Astrocyte (in vitro differentiated cells and primary cell): ENCODE data around the gene SULT2A1. TPM values are rescaled to one million over a fixed set of nuclear protein-coding genes. Genes with fewer than 3 reads are reported as not detected.

Experiments
- DNase-seq: peaks from one replicate; pipeline ENCODE4 v3.0.0-alpha.2; 2010; ENCODE audit warnings: low read depth
- FAIRE-seq: peaks from 2 replicates; lab custom pipeline; 2011; peaks lifted over from hg19 to GRCh38; lab: Jason Lieb, UNC
- H2AFZ ChIP-seq: 2 replicates; pipeline ENCODE4 v1.6.0; 2012; ENCODE audit warnings: low read depth, low read length, inconsistent platforms
- H3K27ac ChIP-seq: 2 replicates; pipeline ENCODE4 v1.5.1; 2011; ENCODE audit warnings: low read depth, low read length, inconsistent platforms
- H3K27me3 ChIP-seq: 2 replicates; pipeline ENCODE4 v1.6.0; 2011; ENCODE audit warnings: low read length, inconsistent platforms; ENCODE audit not compliant: insufficient read depth
- H3K36me3 ChIP-seq: 2 replicates; pipeline ENCODE4 v1.5.1; 2011; ENCODE audit warnings: low read length, inconsistent platforms; ENCODE audit not compliant: insufficient read depth
- H3K4me1 ChIP-seq: 2 replicates; pipeline ENCODE4 v1.5.1; 2011; ENCODE audit warnings: low read length, inconsistent platforms; ENCODE audit not compliant: insufficient read depth
- H3K4me2 ChIP-seq: 2 replicates; pipeline ENCODE4 v1.6.0; 2012; ENCODE audit warnings: low read length, inconsistent platforms
- H3K4me3 ChIP-seq: 2 replicates; pipeline ENCODE4 v1.5.1; 2011; ENCODE audit warnings: low read depth, mild to moderate bottlenecking, low read length, inconsistent platforms; ENCODE audit not compliant: insufficient read depth
- H3K79me2 ChIP-seq: 2 replicates; pipeline ENCODE4 v1.6.0; 2012; ENCODE audit warnings: mild to moderate bottlenecking, low read length, inconsistent platforms; ENCODE audit not compliant: insufficient read depth
- H3K9ac ChIP-seq: 2 replicates; pipeline ENCODE4 v1.6.0; 2012; ENCODE audit warnings: mild to moderate bottlenecking, low read length, inconsistent platforms
- H3K9me3 ChIP-seq: 2 replicates; pipeline ENCODE4 v1.5.1; 2012; ENCODE audit warnings: low read depth, mild to moderate bottlenecking, low read length, inconsistent platforms; ENCODE audit not compliant: insufficient read depth
- H4K20me1 ChIP-seq: 2 replicates; pipeline ENCODE4 v1.6.0; 2012; ENCODE audit warnings: low read length, inconsistent platforms; ENCODE audit not compliant: insufficient read depth
- H3K27ac Mint-ChIP-seq: one replicate; pipeline ENCODE4 v1.8.0; 2021; ENCODE audit warnings: mild to moderate bottlenecking, mixed read lengths; ENCODE audit not compliant: unreplicated experiment
- H3K27me3 Mint-ChIP-seq: one replicate; pipeline ENCODE4 v1.8.0; 2021; ENCODE audit warnings: low read depth, mixed read lengths; ENCODE audit not compliant: unreplicated experiment
- H3K36me3 Mint-ChIP-seq: one replicate; pipeline ENCODE4 v1.8.0; 2021; ENCODE audit warnings: low read depth, mixed read lengths; ENCODE audit not compliant: unreplicated experiment
- H3K4me1 Mint-ChIP-seq: one replicate; pipeline ENCODE4 v1.8.0; 2021; ENCODE audit warnings: low read depth, mixed read lengths; ENCODE audit not compliant: unreplicated experiment
- H3K4me3 Mint-ChIP-seq: one replicate; pipeline ENCODE4 v1.8.0; 2021; ENCODE audit warnings: mild to moderate bottlenecking, moderate library complexity, mixed read lengths; ENCODE audit not compliant: unreplicated experiment
- H3K9me3 Mint-ChIP-seq: one replicate; pipeline ENCODE4 v1.8.0; 2021; ENCODE audit warnings: mild to moderate bottlenecking, mixed read lengths; ENCODE audit not compliant: unreplicated experiment
- CTCF ChIP-seq: IDR thresholded peaks from 2 replicates; pipeline ENCODE4 v1.5.1; 2011; ENCODE audit warnings: low read depth, mild to moderate bottlenecking, inconsistent platforms, low read length, moderate library complexity; ENCODE audit not compliant: insufficient read depth
- EZH2 ChIP-seq: IDR thresholded peaks from 2 replicates; pipeline ENCODE4 v1.6.1; 2012; ENCODE audit warnings: mild to moderate bottlenecking, low read length, inconsistent platforms; ENCODE audit not compliant: insufficient read depth
- total RNA-seq: library from RNA; stranded (reverse); gene quantifications from 2 replicates; pipeline ENCODE4 v1.2.1, GENCODE V29; 2021

The SULT2A1 gene
- total RNA-seq, 1 donor from 2014 or later = not detected

GRCh38 chr19:47821460-47822020 is 64.6 kb downstream of the SULT2A1 start, which contains the start of gene CRX:
TSS of gene CRX (plus strand) at chr19:47821937. CDS start at chr19:47834444, 12,507 bp downstream.
- Mint-ChIP-seq H3K27ac (no peak within 1 kb of the TSS), H3K9me3 (peaks cover 1% of the 10 kb centered on the region), H3K36me3 (peaks cover 1% of the 10 kb centered on the region), H3K27me3 (peaks cover 30% of the 10 kb centered on the region), H3K4me1 (peaks cover 8% of the 10 kb centered on the region), H3K4me3 (no peak within 1 kb of the TSS)
- Histone ChIP-seq H3K9ac (no peak within 1 kb of the TSS), H3K79me2 (no peaks in the 10 kb centered on the region), H4K20me1 (no peaks in the 10 kb centered on the region), H3K4me3 (no peak within 1 kb of the TSS), H2AFZ (no peak within 1 kb of the TSS), H3K4me1 (no peaks in the 10 kb centered on the region), H3K36me3 (no peaks in the 10 kb centered on the region), H3K4me2 (no peak within 1 kb of the TSS), H3K9me3 (no peaks in the 10 kb centered on the region), H3K27ac (no peak within 1 kb of the TSS), H3K27me3 (peaks cover 19% of the 10 kb centered on the region)
- TF ChIP-seq CTCF (no peak), EZH2 (no peak)
- no peak for FAIRE-seq
- DNase-seq = no peak

Other genes starting within 250 kb of the SULT2A1 start
- 159 and 170 TPM in 2 replicates for gene EHD2, start 172.9 kb downstream of the SULT2A1 start, total RNA-seq
- gene NOP53, start 140.8 kb downstream of the SULT2A1 start, total RNA-seq = 79.4 and 89.9 TPM in 2 replicates
- gene SELENOW, start 107.6 kb downstream of the SULT2A1 start, total RNA-seq = 257 and 279 TPM in 2 replicates
- not detected in 2 replicates for gene TPRX1, start 81.8 kb downstream of the SULT2A1 start, total RNA-seq
- gene CRX, start 64.4 kb downstream of the SULT2A1 start, total RNA-seq = not detected in 2 replicates
- gene TPRX2, start 27.1 kb downstream of the SULT2A1 start, total RNA-seq = not detected in 2 replicates
- not detected in 2 replicates for gene BSPH1, start 105.9 kb upstream of the SULT2A1 start, total RNA-seq
- gene ELSPBP1, start 108.3 kb upstream of the SULT2A1 start, total RNA-seq = not detected in 2 replicates
- gene CABP5, start 157.8 kb upstream of the SULT2A1 start, total RNA-seq = not detected in 2 replicates
- gene PLA2G4C, start 224.5 kb upstream of the SULT2A1 start, total RNA-seq = 4.1 TPM in 2 replicates